Body of pancreas (tissue), 4 donors: ENCODE measurements around the gene KIAA0930.

Source experiments
- CTCF ChIP-seq, 7 experiments: fragments of 450-650 bp in 4 of 7; fragments of 200-600 bp in 3 of 7; sonication (generic) in 3 of 7; IDR thresholded peaks; one replicate each; pipeline ENCODE4 v1.5.1; 2016 to 2019; ENCODE audit warnings: antibody characterized with exemption in 7 of 7
- POLR2A ChIP-seq, 3 donors: fragments of 450-650 bp; IDR thresholded peaks; one replicate each; pipeline ENCODE4 v1.6.1; 2016; ENCODE audit warnings: antibody characterized with exemption in 3 of 3, mild to moderate bottlenecking in 2 of 3

GRCh38 chr22:45212306-45212709, 28.4 kb downstream of the KIAA0930 start:
- peak in 1 of 7 experiments; percentile 2 for TF ChIP-seq CTCF (IDR thresholded peaks at IDR 0.05)
- no peak for TF ChIP-seq POLR2A (IDR thresholded peaks at IDR 0.05)
